CD4-positive, alpha-beta T cell treated with Interleukin-6 for 4 hours (primary cell): Measurements from ENCODE around the gene TTC23L.

Experiments used
- DNase-seq: peaks from one replicate; pipeline ENCODE4 v3.0.0-alpha.2; 2020; ENCODE audit warnings: mixed read lengths

The TTC23L gene

DNA sequence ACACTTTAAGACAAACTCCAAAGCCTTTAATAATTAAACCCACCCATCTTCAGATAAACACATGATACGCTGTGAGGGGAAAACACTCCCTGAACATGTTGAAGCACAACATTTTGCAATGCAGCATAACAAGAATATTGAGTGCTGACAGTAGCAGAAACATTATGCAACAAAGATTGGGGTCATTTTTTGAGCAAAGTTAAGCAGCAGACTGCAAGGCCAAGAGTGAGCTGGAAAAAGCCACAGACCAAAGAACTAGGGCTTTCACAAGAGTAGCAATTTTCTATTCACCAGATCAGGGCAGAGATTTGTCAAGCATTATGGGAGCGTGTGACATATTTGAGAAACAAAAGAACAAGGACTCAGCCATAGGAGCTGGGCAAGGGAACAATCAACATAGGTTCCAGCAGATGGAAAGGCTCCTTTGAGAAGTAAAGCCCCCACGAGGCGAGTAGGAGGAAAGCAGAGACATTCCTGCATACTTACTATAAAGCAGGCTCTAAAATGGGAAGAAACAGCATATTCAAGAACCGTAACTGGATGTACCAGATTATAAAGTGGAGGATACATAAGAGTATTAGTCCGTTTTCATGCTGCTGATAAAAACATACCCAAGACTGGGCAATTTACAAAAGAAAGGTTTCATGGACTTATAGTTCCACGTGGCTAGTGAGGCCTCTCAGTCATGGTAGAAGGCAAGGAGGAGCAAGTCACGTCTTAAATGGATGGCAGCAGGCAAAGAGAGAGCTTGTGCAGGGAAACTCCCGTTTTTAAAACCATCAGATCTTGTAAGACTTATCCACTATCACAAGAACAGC, 4.8 kb upstream of the TTC23L start:
- no peak for DNase-seq

DNA sequence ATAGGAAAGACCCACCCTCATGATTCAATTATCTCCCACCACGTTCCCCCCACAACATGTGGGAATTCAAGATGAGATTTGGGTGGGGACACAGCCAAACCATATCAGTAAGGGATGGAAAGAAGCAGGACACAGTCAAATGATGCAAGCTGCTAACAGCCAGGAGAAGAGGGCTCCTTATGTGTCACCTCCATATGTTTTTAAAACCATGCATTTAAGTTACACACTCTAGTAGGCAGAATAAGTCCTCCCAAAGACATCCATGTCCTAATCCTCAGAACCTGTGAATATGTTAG, 4.2 kb upstream of the TTC23L start:
- DNase-seq, result no peak

DNA sequence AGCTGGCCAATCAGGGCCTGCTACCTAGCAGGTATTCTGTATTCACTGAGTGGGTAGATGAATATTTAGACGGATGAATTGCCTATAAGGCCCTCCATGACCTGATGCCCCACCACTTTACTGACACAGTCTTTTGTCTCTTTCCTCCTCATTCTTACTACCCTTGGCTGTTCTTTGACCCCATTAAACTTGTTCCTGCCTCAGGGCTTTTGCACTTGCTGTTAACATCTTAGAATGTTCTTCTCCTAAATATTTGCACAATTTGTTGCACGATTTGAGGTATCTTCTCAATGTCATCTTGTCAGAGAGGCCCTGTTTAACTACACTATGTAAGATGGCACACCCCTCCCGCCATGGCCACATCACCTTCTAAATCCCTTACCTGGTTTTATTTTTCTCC, 3.3 kb upstream of the TTC23L start:
- no peak for DNase-seq

DNA sequence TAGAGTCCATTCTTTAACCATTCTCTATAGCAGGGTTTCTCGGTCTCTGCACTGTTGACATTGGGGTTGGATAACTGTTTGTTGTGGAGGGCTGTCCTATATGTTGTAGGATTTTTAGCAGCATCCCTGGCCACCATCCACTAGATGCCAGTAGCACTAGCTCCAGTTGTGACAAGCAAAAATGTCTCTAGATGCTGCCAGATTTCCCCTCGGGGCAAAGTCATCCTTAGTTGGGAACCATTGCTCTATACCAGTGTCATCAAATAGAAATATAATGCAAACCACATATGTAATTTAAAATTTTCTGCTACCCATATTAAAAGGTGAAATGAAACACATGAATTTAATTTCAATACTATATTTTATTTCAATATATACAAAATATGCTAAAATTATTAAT, 2.9 kb downstream of the TTC23L start:
- DNase-seq, result no peak

DNA sequence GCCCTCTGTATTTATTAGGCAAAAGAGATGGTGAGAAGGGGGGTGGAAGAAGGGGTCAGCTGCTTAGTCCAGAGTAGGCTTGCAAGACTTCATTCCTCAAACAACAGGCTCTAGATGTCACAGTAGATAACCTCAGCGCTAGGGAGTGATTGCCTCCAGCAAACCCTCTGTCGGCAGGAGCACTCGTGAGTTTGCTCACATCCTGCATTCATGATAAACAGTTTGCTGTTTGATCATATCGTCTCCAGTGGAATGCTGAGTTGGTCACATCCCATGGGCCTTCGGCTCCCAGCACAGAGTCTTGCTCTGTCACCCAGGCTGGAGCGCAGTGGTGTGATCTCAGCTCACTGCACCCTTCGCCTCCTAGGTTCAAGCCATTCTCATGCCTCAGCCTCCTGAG, 3.6 kb downstream of the TTC23L start:
- no peak for DNase-seq

DNA sequence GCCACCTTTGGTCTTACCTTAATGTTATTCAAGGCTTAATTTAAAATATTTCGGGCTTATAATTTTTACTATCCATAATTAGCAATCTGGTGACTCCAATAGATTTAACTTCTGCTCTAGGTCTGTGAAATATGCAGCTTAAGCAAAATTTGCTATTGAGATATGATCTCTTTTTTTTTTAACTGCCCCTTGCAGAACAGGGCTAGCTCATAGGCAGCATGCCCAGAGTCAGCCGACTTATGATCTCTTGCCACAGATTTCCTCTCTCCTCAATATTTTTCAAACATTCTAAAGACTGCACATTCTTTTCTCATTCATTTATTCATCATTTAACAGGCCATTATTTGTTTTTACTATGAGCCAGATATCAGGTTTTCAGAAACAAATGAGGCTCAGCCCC, 4.5 kb downstream of the TTC23L start:
- no peak for DNase-seq

DNA sequence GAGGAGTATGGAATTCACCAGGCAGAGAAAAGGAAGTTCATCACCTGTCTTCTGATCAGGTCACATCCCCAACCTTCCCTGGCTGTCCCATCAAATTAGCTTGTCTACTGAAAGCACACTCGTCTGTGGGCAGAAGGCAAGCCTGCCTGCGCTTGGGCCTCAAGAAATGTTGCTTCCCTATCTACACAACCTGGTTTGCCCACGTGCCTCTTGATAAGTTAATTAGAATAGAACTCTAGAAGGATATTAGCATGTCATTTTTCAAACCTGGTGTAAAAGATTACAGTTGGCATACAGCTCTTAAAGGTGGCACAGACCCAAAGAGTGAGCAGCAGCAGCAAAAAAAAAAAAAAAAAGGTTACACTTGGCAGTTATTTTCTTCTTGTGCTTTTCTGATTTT, 5.1 kb downstream of the TTC23L start:
- no peak for DNase-seq

DNA sequence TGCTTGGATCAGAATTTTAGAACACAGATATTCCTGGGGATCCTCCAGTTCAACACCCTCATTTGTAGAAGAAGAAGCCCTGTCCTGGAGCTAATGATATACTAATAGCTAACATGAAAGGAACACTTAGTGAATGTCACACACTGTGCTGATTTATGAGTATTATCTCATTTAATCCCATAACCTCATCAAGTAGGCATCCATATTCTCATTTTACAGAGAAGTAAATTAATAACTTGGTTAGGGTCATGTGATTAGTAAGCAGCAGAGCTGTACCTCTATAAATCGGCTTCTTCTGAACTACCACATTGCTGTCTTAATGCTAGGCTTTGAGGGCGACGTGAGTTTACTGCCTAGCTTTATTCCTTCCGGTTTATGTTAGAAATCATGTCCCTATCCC, 6.0 kb downstream of the TTC23L start:
- no peak for DNase-seq

DNA sequence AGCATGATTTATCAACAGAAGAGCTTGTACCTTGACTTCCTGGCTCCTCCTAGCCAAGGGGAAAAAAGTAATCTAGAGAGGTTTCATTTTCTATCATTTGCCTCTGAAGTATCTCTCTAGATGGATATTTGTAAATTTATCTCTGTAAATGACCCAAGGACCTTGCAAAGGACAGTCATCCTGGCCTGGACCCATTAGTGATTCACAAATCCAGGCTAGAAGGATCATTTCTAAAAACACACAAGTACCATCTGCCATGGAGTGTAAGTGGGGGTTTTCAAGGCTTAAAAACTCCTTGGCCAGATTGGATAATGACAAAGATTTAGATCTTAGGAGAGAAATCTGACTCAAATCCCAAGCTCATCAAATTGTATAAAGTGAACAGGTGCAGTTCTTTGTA, 8.1 kb downstream of the TTC23L start:
- no peak for DNase-seq

DNA sequence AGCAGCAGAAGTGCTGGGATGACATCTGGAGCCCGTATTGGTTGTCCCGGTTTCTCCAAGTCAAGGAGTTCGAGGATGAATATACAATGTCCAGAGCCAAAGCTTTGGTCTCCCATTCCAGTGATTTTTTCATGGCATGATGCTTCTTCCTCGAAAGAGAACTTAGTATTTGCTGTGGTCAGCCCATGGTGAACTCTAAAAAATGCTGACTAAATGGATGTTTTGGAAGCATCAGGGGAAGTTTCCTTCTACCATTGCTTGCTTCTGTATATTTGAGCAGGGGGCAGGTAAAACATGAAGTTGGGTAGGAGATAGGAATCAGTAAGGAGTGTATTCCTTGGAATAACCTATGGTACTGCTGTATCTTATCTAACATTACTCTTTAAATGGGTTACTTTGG, 8.6 kb downstream of the TTC23L start:
- no peak for DNase-seq

DNA sequence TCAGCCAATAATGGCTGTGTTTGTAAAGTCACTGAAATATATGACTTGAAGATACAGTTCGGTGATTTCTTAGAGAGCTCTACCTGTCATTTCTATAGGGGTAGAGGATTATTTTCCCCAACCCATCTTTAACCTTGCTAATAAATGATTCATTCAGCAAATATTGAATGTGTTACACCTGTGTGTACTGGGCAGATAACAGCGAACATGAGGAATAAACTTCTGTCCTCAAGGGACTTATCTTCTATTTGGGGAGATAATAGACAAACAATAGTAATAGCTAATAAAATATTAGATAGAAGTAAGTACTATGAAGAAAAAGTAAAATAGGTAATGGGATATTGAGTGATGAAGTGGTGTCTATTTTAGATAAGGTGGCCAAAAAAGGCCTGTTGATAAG, 9.3 kb downstream of the TTC23L start:
- DNase-seq, result no peak

DNA sequence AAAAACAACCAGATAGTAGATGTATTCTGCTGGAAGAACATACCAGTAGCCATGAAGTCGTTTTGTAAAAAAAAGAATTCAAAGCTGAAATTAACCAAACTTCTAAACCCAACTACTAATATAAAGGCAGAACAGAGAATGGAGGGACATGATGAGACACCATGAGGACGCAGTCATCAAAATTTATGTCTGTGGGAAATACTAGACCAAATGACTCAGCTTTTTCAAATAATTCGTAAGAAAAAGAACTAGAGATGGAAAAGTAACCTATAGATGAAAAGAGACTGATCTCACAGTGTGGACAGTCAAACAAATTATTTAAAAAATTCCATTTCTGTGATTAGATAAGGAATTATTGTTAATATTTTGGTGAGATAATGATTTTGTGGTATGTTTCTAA, 10.3 kb downstream of the TTC23L start:
- DNase-seq, result no peak

DNA sequence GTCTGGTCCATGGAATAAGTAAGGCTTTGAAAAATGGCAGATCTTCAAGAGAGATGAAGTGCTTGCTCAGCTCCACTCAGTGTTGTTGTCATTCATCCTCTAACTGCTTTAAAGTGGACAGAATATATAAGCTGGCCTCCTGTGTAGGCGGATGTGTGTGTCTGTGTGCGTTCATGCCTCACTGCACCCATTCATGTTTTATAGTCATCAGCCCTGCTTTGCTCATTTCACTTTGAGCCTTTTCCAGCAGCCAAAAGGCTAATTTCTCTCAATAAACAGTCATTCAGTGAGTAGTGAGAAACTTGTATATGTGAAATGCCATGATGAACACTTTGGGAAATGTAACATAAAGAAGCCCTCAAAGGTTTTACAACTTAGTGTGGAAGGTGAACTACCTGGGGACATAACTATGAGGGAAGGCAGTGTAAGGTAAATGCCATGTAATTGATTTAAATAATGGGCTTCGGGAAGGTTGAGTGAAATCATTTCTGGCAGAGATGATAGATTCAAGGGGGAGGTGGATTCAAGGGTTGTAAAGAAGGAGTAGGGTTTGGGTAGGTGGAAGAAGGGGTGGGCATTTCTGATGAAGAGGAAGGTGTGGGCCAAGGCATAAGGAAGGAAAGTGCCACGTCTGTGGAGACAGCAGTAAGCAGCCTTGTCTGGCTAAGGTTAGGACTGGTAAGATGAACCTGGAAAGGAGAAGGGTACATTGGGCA, 15.7 kb downstream of the TTC23L start:
- DNase-seq, result no peak

DNA sequence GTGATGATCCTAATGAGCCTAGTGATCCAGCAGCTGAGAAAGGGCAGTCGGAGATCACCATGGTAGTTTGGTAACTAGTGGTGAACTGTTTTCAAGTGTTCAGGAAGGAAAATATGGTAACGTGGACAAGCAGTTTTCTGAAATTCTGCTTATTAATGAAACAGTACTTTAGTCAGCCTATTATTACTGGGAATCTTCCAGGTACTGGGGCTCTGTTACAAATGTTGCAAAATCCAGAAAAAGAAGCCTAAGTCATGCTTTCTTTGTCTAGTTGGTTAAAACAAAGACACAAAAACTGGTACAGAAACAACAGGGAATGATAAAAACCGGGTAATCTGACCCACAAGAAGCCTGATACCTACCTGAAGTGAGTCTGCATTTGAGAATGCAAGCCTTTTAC, 18.2 kb downstream of the TTC23L start:
- DNase-seq, result no peak

DNA sequence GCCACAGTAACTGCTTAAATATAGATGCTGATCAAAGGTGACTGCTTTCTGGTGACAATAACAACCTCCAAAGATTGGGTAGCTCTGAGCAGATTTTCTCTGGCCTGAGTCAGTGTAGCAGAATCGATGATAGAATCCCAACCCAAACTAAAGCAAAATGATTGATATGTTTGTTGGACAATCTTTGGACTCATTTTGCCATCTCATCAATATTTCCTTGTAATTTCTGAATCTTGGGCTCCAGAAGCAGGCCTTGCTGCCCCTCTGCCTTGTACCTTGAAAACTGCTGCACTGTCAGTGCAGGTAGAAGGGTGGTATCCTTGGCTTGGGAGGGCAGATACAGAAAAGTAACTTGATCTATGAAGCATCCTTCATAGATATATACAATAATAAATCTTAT, 18.9 kb downstream of the TTC23L start:
- no peak for DNase-seq

DNA sequence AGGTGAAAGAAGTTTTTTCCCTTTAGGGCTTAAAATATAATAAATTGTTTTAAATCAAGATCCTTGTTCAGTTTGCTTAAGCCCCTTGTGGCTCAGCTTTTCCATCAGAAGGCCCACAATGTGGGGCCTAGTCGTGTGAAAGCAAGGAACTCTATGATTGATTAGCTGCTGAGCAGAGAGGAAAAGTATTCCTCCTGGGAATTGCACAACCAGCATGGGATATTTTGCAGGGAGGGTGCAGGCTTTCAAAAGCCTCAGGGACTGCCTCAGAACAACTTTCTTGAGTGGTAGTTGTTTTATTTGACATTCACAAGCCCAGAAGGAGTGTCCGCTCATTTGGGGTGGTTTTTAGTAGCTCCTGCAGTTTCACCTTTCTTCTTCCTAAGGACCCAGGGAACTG, 19.8 kb downstream of the TTC23L start:
- no peak for DNase-seq

DNA sequence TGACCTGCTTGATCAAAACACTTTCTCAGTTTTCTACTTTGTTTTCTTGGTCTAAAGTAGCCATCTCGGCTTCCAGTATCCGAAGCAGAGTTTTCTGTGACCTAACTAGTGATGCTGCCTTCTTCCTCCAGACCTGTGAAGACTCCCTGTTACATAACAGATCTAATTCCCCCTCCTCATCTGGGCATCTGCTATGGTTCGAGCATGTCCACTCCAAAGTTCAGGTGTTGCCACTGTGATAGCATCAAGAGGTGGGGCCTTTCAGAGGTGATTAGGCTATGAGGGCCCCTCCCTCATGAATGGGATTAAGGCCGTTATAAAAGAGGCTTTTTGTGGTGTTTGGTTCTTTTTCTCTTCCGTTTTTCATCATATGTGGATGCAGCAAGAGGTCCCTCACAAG, 20.3 kb downstream of the TTC23L start:
- DNase-seq, result no peak

DNA sequence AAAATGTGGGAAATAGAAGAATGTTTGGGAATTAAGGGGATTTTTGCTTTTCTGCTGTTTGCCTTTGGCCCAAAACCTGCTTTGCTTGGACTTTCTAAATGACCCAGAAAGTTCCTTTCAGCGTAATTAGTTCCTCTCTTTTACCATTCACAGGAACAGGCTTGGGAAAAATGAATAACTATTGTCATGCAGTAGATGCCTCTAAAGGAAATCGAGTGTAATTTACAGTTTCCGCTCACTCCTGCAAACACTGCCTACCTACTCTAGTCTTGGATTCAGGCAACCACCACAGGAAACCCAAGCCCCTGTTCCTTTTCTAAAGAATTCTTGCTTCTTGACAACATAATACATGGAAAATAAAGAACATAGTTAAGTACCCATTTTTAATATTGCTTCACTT, 25.0 kb downstream of the TTC23L start:
- DNase-seq, result no peak

DNA sequence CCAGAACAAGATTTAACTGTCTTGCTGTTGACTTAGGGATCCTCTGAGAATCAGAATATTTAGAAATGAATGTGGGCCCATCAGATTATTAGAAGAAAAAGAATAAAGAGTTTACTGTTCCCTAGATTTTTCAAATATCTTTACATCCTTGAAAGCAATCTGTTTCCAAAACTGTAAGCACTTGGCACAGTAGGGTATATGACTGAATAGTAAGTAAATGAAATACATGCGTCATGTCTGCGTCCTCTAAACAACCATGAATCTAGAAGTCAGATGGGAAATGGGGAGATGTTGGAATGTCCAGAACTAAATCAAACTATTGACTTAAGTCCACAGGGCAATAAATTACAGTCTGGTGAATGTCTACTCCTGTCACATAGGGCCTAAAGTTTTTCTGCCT, 26.1 kb downstream of the TTC23L start:
- DNase-seq, result no peak

DNA sequence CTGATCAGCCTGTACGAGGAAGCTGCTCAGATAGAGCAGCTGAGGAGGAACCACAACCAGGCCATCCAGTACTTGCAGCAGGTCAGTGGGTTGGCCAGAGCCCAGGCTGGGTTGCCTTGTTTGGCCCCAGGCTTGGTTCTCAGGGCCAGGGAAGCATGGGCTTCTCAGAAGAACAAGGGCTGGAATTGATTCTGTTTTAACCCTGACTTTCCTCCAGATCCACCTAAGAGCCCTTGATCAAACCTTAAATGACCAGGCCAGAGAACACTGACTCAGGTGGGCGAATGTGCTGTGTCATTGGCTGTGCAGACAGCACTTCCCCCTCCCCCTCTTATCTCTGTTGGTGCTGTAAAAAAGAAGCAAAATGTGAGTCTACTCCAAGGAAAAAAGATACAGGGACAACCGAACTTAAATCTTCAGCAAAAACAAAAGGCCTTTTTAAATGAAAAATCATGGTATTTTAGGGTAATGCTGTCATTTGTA, 28.1 kb downstream of the TTC23L start:
- no peak for DNase-seq

DNA sequence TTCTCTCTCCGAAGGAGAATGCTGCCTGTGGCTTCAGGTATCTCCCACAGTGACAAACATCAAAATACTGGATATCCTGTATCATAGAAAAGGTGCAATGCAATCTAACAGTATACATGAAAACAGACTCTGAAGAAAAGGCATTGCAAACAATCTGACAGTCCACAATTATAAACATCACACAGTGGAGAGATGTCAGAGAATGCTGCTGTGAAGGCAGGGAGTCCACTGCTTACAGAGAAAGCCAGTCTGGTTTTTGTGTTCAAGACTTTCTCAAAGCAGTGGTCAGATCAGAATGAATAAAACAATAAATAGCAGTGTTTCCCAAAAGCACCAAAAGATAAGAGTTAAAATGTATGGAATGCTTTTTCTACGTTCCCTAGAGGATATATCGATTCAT, 28.7 kb downstream of the TTC23L start:
- DNase-seq, result no peak

DNA sequence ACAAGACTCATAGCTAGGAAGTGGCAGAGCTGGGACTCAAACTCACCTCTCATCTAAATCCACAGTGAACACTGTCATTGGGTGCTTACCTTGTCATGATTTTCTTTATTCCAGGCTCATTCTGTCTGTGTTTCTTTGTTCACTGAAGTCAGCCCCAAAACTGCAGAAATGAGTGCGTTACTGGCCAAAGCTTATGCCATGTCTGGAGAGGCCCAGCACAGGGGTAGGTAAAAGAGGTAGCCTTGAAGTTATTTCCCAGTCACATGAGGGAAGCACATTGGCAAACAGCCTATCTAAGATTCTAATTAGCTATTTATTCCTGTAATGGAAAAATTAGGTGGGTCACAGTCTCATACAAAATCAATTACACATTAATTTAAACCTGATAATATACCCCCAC, 29.8 kb downstream of the TTC23L start:
- no peak for DNase-seq

DNA sequence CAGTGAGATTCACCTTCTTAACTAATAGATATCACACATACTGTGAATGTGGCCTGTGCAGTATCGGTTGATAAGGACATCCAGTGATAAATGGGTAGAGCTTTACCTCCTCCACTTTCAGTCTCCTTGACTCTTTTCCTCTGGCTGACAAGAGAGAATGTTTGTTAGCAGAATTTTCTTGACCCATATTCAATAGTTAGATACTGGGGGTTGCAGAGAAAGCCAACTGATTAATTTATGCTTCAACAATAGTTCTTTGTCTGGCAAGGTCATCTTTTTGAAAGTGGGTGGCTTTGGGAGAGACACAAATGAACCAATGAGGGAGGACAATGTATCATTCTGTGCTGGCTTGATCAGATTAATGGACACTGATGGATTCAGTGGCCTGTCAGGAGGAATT, 30.3 kb downstream of the TTC23L start:
- DNase-seq, result no peak

DNA sequence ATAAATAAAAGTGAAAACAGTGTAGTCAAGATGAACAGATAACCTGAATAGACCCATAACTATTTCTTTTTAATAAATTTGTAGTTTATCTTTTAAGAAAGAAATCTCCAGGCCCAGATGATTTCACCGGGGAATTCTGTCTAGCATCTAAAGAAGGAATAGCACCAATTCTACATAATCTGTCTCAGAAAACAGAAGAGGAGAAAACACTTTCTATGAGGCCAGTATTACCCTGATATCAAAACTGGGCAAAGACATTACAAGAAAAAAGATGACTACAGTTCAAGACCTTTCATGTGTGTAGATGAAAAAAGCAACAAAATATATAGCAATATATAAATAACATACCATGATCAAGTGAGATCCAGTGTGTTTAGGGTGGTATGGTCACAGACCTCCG, 31.4 kb downstream of the TTC23L start:
- DNase-seq, result no peak

DNA sequence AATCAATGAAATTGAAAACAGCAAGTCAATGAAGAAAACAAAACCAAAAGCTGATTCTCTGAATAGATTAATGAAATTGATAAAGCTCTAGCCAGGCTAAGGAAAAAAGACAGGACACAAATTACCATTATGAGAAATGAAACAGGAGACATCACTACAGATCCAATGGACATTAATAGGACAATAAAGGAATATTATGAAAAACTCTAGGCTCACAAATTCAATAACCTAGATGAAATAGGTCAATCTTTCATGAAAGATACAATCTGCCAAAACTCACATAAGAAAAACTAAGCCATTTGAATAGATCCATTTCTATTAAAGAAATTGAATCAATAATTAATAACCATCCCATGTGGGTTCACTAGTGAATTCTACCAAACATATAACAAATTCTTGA, 37.3 kb downstream of the TTC23L start:
- DNase-seq, result no peak
